DMS79 (cell line): ENCODE results near the gene COL20A1.
A peak's percentile ranks its signal among the peaks of the same experiment; 100 is the strongest.

Source experiments
- DNase-seq: peaks from one replicate; lab custom pipeline; 2025; lab: John Stamatoyannopoulos, UW

Gene COL20A1

DNA sequence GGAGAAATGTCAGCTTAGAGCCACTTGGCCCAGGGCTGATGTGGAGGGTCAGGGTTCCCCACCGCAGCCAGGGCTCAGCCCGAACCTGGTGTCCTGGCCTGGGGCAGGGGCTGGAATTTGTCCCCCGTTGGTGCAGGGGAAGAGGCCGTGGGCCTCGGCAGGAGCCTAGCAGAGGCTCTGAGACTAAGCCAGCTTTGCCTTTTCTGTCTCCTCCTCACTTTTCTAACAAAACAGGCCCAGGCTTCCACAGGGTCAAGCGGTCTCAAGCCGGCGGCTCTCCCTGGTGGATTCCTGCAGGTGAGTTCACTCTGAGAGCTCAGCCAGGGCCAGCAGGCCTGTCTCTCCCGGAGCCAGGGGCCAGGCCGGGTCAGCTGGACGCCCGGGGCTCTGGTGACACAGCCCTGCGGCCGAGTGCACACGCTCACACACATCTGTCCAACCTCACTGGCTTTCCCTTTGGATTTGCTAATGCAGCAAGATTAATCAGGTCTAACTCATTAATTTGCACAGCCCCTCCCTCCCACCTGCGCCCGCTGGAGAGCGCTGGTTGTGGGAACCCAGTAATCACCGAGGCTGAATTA is 71.1 kb downstream of the COL20A1 start:
- DNase-seq, result no peak

- no peak for DNase-seq
Measured at GRCh38 chr20:63364801-63365585, 72.0 kb downstream of the COL20A1 start.

GRCh38 chr20:63365601-63366389 is 72.8 kb downstream of the COL20A1 start:
- DNase-seq, result no peak

- DNase-seq, result peak; percentile 95
Measured at GRCh38 chr20:63366390-63367365, 73.7 kb downstream of the COL20A1 start.

GRCh38 chr20:63367446-63368055 is 74.6 kb downstream of the COL20A1 start:
- no peak for DNase-seq

DNA sequence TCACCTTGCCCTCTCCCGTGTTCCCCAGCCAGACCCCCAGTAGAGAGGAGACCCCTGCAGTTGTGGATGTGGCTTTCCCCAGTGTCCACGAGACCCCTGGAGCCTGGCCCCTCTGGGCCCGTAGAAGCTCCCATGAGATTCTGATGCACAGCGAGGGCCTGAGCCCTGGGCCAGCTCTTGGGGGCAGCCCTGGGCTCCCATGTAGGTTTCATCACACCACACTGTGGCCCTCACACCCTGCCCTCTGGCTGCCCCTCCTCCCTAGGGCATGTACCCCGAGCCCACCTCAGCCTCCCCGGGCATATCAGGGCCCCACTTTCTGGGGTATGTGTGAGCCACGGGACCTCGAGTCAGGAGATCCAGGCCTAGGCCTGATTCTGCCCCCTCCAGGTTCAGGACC is 75.2 kb downstream of the COL20A1 start:
- DNase-seq, result no peak

DNA sequence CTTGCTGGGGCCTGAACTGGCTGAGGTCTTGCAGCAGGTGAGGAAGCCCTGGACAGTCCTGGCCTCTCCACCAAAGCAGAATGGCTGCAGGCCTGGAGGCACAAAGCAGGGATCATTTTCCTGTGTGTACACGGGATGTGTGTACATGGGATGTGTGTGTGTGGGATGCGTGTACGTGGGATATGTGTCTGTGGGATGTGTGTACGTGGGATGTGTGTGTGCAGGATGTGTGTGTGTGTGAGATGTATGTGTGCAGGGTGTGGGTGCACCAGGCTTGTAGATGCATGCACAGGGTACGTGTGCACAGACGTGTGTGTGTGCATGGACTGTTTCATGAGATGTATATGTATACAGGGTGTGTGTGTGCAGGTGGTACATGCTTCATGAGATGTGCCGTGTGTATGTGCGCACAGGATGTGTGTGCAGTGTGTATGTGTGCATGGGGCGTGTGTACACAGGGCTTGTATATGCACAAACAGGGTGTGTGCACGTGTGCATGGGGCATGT is 76.1 kb downstream of the COL20A1 start:
- DNase-seq, result no peak

DNA sequence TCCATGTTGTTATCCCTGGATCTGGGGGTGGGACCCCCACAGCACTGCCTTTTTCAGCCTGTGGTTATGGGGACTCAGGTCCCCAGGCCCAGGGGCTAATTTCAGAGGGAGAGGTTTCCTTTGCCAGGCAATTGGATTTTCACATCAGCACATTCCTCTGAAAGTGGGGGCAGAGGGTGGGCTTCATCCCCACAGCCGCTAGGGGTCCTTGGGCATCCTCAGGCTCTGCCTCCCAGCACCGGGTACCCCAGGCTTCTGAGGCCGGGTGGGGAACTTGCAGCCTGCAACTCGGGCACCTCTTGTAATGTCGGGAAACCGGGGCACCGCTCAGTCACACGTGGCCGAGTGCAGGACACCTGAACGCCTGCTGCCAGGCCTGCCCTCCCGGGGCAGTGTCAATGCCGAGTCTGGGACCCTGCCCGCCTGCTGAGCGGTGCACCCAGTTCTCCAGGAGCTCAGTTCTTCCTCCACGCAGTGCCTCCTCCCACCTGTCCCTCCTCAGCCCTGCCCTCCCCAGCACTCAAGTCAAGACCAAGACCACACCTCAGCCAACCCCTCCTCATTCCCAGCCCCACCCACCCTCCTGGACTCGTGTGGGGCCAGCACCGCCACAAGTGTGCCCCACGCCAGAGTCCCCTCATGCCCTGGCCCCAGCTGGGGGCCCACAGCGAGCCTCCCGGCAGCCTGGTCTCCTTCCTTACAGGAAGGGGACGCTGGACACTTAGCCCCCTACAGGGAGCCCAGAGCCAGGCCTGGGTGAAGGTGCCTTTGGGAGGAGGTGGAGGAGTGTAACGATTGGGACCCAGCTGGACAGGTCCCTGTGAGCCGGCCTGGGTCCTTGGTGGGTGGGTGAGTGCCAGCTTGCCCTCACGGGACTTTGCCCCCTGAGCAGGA is 77.0 kb downstream of the COL20A1 start:
- DNase-seq, result no peak

- no peak for DNase-seq
Measured at GRCh38 chr20:63370618-63371187, 77.7 kb downstream of the COL20A1 start.

GRCh38 chr20:63371291-63371865 is 78.4 kb downstream of the COL20A1 start:
- DNase-seq, result no peak

GRCh38 chr20:63372971-63373885 is 80.2 kb downstream of the COL20A1 start:
- no peak for DNase-seq

GRCh38 chr20:63373996-63374395 is 81.0 kb downstream of the COL20A1 start:
- DNase-seq, result no peak

DNA sequence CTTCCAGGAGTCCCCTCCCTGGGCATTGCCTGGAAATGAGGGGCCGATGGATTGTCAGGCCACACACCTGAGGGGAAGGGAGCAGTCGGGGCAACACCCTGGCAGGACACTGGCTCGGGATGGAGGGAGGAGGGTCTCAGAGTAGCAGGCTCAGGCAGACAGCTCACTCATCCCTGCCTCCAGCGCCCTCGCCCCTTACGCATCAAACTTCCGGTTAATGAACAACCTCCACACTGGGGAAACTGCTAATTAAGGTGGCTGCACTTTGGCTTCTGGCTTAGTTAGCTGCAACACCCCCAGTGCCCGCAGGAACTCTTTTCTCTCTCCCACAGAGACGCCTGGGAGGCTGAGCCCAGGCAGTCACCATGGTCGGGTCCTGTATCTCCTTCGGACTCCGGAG is 81.5 kb downstream of the COL20A1 start:
- no peak for DNase-seq

DNA sequence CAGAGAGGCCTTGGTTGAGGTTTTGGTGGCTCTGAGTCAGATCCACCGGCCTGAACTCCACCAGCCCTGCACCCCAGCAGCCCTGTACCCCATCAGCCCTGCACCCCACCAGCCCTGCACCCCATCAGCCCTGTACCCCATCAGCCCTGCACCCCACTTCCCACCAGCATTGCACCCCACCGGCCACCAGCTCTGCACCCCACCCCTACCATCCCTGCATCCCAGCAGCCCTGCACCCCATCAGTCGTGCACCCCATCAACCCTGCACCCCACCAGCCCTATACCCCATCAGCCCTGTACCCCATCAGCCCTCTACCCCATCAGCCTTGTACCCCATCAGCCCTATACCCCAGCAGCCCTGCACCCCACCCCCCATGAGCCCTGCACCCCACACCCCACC is 82.5 kb downstream of the COL20A1 start:
- no peak for DNase-seq

DNA sequence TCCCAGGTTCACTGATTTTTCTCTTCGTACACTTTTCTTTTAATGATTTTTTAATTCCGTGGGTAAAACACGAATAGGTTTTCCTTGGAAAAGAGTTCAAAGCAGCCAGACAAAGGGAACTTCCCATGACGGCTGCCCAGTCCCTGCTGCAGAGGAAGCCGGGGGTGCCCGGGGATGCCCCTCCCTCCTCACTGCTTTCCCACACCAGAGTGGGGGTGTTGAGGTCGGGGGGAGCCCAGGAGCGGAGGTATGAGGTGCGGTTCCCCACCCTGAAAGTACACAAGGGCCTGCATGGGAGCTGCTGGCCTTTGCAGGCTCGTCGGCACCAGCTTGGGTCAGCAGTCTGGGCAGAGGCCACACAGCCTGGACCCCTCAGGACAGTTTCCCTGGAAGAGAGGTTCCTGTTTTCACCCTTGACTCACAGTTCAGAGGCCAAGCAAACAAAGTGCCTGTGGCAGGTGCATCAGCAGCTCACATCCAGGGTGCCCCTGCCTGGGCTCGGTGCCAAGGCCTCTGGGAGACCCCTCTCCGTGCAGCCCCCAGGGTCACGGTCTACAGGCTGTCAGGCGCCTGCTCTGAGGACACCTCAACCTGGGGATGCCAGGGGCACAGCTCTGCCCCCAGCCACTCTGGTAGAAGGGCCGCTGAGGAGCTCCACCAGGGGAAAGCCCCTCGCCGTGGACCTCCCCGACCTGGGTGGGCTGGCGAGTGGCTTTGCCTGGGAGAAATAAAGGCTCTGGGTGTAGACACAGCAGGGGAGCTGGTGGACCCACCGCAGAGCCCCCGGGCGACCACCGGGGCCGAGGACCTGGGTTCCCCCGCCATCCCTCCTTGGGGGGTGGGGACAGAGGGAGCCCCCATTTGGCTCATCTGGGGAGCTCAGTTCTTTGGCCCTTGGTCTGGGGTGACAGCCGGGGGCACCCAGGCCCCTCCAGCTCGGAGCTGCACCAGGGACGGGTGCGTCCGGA is 83.6 kb downstream of the COL20A1 start:
- no peak for DNase-seq

DNA sequence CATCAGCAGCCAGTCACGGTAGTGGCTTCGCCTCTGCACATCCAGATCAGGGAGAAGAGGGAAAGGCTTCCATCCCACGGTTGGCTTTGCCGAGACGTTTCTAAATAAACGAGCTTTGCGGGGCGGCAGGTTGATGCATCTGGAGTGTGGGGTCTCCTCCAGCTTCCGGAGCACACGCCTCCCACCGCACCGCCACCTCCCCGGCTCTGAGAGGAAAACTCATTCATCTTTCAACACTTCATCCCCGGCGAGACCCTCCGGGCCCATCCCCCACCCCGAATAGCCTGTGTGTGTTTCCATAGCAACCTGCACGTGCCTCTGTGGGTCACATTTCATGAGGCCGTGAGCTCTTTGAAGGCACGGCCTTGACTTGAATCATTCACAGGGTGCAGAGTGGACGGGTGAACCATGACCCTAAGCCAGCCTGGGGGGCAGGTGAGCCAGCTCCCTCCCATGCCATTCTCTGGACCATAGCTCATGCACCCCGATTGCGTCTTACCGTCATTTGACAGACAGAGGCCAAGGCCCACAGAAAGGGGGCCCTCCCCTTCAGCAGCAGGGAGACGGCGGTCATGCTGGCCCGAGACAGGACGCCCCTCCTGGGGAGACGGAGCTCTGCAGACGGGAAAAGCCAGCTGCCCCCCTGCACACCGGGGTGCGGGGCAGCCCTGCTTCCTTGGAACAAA is 84.4 kb downstream of the COL20A1 start:
- peak; percentile 76 for DNase-seq
